ENCODE results near the gene NHLH2.

DNA sequence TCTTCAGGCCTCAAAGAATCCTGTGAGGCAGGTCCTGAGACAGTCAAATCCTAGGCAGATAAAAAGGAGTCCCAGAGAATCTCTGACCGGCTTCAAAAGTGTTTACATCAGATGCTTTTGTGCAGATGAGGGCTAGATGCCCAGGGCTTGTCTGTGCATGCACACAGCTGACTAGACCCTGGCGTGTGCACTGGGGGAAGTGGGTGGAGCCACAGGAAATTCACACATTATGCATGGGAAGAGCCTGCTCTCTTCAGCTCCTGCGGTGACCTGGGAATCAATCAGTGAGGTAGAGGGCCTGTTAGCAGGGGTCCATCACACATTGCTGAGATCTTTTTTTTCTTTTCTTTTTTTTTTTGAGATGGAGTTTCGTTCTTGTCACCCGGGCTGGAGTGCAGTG is 36.6 kb upstream of the NHLH2 start:
- TF ChIP-seq, protein P1, sequence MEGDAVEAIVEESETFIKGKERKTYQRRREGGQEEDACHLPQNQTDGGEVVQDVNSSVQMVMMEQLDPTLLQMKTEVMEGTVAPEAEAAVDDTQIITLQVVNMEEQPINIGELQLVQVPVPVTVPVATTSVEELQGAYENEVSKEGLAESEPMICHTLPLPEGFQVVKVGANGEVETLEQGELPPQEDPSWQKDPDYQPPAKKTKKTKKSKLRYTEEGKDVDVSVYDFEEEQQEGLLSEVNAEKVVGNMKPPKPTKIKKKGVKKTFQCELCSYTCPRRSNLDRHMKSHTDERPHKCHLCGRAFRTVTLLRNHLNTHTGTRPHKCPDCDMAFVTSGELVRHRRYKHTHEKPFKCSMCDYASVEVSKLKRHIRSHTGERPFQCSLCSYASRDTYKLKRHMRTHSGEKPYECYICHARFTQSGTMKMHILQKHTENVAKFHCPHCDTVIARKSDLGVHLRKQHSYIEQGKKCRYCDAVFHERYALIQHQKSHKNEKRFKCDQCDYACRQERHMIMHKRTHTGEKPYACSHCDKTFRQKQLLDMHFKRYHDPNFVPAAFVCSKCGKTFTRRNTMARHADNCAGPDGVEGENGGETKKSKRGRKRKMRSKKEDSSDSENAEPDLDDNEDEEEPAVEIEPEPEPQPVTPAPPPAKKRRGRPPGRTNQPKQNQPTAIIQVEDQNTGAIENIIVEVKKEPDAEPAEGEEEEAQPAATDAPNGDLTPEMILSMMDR (IDR thresholded peaks at IDR 0.05), result no peak
- TF ChIP-seq POLR2A (IDR thresholded peaks at IDR 0.05), result no peak

Data from lower leg skin (tissue), 3 donors.